HepG2 (cell line): ENCODE results near the gene MAN1A1. TPM values are rescaled to one million over a fixed set of nuclear protein-coding genes. Genes with fewer than 3 reads are reported as not detected.
A peak's percentile ranks its signal among the peaks of the same experiment; 100 is the strongest.

Experiments
- BORCS8-MEF2B ChIP-seq: sonication (generic); formaldehyde crosslinking; IDR thresholded peaks from 2 replicates; pipeline ENCODE4 v1.8.0; 2022; ENCODE audit warnings: mild to moderate bottlenecking, missing genetic modification reagents
- DNMT3B ChIP-seq: conservative IDR thresholded peaks from 2 replicates; pipeline ENCODE4 v1.6.1; 2016; ENCODE audit warnings: missing biosample characterization, control low read depth
- EP300 ChIP-seq, 3 experiments: sonication (generic) in 1 of 3; formaldehyde crosslinking in 1 of 3; IDR thresholded peaks; 2 replicates each; pipeline versions ENCODE4 v1.5.1 to v1.6.1; 2011 to 2020; ENCODE audit warnings: low read depth in 2 of 3, low read length in 2 of 3, borderline replicate concordance in 1 of 3, improper control_type of control experiment in 1 of 3, mild to moderate bottlenecking in 1 of 3, missing genetic modification reagents in 1 of 3, moderate library complexity in 1 of 3
- GLI4 ChIP-seq: sonication (generic); formaldehyde crosslinking; IDR thresholded peaks from 2 replicates; pipeline ENCODE4 v1.5.1; 2020; ENCODE audit warnings: missing genetic modification reagents, mild to moderate bottlenecking, moderate library complexity, borderline replicate concordance
- HIC2 ChIP-seq: sonication (generic); formaldehyde crosslinking; IDR thresholded peaks from 2 replicates; pipeline ENCODE4 v1.9.0; 2022; ENCODE audit warnings: low read depth, missing genetic modification reagents
- HOXD1 ChIP-seq: sonication (generic); formaldehyde crosslinking; IDR thresholded peaks from 2 replicates; pipeline ENCODE4 v1.5.0; 2020; ENCODE audit warnings: missing genetic modification reagents
- IKZF1 ChIP-seq: fragments of 450-650 bp; IDR thresholded peaks from 2 replicates; pipeline ENCODE4 v1.7.1; 2016
- KLF11 ChIP-seq: IDR thresholded peaks from 2 replicates; pipeline ENCODE4 v1.6.1; 2016; ENCODE audit warnings: missing compliant biosample characterization
- PPARG ChIP-seq: conservative IDR thresholded peaks from 2 replicates; pipeline ENCODE4 v1.6.1; 2016; ENCODE audit warnings: missing biosample characterization, missing genetic modification reagents
- RCOR2 ChIP-seq: IDR thresholded peaks from 2 replicates; pipeline ENCODE4 v1.6.1; 2016; ENCODE audit warnings: missing biosample characterization, missing genetic modification reagents
- SKI ChIP-seq: fragments of 450-650 bp; IDR thresholded peaks from one replicate; pipeline ENCODE4 v1.6.1; 2018; ENCODE audit warnings: mild to moderate bottlenecking; ENCODE audit not compliant: partially characterized antibody
- TGIF2 ChIP-seq: IDR thresholded peaks from 2 replicates; pipeline ENCODE4 v1.6.1; 2016; ENCODE audit warnings: control low read depth, missing compliant biosample characterization
- ZNF331 ChIP-seq: sonication (generic); formaldehyde crosslinking; IDR thresholded peaks from 2 replicates; pipeline ENCODE4 v1.4.0; 2020; ENCODE audit warnings: missing genetic modification reagents
- ZNF432 ChIP-seq: sonication (generic); formaldehyde crosslinking; IDR thresholded peaks from 2 replicates; pipeline ENCODE4 v1.5.0; 2020; ENCODE audit warnings: missing genetic modification reagents, mild to moderate bottlenecking, borderline replicate concordance
- polyA plus RNA-seq, 8 experiments: library from polyadenylated mRNA; depleted of rRNA in 3 of 8; stranded (reverse) in 7 of 8; unstranded in 1 of 8; fragments of >200 nt; fragmentation: Illumina TruSeq in 4 of 8; extraction: Trizol in 4 of 8; gene quantifications; 2 replicates each; pipeline versions ENCODE4 v1.2.1 to v1.2.3, GENCODE V29; 2011 to 2016; ENCODE audit warnings: low read depth in 4 of 8, missing spikeins in 1 of 8, mixed read lengths in 1 of 8; ENCODE audit not compliant: insufficient read depth in 1 of 8
- total RNA-seq, 5 experiments: library from RNA; depleted of rRNA; stranded (reverse); fragments of >200 nt; fragmentation: Illumina TruSeq; extraction: Trizol; gene quantifications; 2 replicates each; pipeline ENCODE4 v1.2.3, GENCODE V29; 2016; ENCODE audit warnings: low read depth in 1 of 5
- TF ChIP-seq, protein P1 (sequence below): sonication (generic); formaldehyde crosslinking; IDR thresholded peaks from 2 replicates; pipeline ENCODE4 v1.5.0; 2020; ENCODE audit warnings: mild to moderate bottlenecking, missing genetic modification reagents
- TF ChIP-seq, protein P2 (sequence below): sonication (generic); formaldehyde crosslinking; IDR thresholded peaks from 2 replicates; pipeline ENCODE4 v1.5.0; 2020; ENCODE audit warnings: missing genetic modification reagents
- TF ChIP-seq, protein P3 (sequence below): sonication (generic); formaldehyde crosslinking; IDR thresholded peaks from 2 replicates; pipeline ENCODE4 v1.8.0; 2022; ENCODE audit warnings: mild to moderate bottlenecking, missing genetic modification reagents, moderate library complexity
- TF ChIP-seq, protein P4 (sequence below): sonication (generic); formaldehyde crosslinking; IDR thresholded peaks from 2 replicates; pipeline ENCODE4 v1.4.0; 2020; ENCODE audit warnings: missing genetic modification reagents, borderline replicate concordance
- TF ChIP-seq, protein P5 (sequence below): sonication (generic); formaldehyde crosslinking; IDR thresholded peaks from 2 replicates; pipeline ENCODE4 v1.4.0; 2020; ENCODE audit warnings: missing genetic modification reagents

The MAN1A1 gene
- total and polyA plus RNA-seq, 2 of the 13 experiments (the other 11 are each of a cell fraction or from before 2014, with no cell fraction given), result 156 to 236 TPM

DNA sequence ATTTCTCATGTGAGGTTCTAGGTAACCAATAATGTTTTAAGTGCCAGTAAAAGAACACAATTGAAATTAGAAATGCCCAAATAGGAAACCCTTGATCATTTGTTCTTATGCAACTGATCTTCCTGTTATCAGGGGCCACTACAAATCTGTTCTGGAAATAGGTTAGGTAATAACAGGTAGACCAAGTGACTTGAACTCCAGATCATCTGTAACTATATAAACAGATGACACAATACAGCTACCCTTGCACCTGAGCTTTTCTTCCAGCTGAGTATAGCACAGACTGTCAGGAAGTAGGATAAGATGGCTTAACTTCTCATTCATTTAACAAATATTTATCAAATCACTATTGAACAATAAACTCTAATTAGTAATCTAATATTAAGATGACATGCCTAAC, 52.5 kb downstream of the MAN1A1 start (continued):
- TF ChIP-seq, protein P1, sequence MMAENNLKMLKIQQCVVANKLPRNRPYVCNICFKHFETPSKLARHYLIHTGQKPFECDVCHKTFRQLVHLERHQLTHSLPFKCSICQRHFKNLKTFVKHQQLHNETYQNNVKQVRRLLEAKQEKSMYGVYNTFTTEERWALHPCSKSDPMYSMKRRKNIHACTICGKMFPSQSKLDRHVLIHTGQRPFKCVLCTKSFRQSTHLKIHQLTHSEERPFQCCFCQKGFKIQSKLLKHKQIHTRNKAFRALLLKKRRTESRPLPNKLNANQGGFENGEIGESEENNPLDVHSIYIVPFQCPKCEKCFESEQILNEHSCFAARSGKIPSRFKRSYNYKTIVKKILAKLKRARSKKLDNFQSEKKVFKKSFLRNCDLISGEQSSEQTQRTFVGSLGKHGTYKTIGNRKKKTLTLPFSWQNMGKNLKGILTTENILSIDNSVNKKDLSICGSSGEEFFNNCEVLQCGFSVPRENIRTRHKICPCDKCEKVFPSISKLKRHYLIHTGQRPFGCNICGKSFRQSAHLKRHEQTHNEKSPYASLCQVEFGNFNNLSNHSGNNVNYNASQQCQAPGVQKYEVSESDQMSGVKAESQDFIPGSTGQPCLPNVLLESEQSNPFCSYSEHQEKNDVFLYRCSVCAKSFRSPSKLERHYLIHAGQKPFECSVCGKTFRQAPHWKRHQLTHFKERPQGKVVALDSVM, result no peak
- TF ChIP-seq TGIF2 (CRISPR knock-in tag), result 0 out of 2 replicates have a peak, but pooled peaks have one; percentile 60
- TF ChIP-seq, protein P2, sequence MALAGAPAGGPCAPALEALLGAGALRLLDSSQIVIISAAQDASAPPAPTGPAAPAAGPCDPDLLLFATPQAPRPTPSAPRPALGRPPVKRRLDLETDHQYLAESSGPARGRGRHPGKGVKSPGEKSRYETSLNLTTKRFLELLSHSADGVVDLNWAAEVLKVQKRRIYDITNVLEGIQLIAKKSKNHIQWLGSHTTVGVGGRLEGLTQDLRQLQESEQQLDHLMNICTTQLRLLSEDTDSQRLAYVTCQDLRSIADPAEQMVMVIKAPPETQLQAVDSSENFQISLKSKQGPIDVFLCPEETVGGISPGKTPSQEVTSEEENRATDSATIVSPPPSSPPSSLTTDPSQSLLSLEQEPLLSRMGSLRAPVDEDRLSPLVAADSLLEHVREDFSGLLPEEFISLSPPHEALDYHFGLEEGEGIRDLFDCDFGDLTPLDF (CRISPR knock-in tag), result no peak
- TF ChIP-seq, protein P3, sequence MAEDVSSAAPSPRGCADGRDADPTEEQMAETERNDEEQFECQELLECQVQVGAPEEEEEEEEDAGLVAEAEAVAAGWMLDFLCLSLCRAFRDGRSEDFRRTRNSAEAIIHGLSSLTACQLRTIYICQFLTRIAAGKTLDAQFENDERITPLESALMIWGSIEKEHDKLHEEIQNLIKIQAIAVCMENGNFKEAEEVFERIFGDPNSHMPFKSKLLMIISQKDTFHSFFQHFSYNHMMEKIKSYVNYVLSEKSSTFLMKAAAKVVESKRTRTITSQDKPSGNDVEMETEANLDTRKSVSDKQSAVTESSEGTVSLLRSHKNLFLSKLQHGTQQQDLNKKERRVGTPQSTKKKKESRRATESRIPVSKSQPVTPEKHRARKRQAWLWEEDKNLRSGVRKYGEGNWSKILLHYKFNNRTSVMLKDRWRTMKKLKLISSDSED (CRISPR knock-in tag), result no peak
- TF ChIP-seq DNMT3B (CRISPR knock-in tag), result no peak
- TF ChIP-seq ZNF331, result 0 out of 2 replicates have a peak, but pooled peaks have one; percentile 24
- peak; percentile 21 for TF ChIP-seq SKI
- TF ChIP-seq IKZF1, result no peak
- TF ChIP-seq HIC2 (CRISPR knock-in tag), result no peak
- TF ChIP-seq, protein P4, sequence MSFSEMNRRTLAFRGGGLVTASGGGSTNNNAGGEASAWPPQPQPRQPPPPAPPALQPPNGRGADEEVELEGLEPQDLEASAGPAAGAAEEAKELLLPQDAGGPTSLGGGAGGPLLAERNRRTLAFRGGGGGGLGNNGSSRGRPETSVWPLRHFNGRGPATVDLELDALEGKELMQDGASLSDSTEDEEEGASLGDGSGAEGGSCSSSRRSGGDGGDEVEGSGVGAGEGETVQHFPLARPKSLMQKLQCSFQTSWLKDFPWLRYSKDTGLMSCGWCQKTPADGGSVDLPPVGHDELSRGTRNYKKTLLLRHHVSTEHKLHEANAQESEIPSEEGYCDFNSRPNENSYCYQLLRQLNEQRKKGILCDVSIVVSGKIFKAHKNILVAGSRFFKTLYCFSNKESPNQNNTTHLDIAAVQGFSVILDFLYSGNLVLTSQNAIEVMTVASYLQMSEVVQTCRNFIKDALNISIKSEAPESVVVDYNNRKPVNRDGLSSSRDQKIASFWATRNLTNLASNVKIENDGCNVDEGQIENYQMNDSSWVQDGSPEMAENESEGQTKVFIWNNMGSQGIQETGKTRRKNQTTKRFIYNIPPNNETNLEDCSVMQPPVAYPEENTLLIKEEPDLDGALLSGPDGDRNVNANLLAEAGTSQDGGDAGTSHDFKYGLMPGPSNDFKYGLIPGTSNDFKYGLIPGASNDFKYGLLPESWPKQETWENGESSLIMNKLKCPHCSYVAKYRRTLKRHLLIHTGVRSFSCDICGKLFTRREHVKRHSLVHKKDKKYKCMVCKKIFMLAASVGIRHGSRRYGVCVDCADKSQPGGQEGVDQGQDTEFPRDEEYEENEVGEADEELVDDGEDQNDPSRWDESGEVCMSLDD, result no peak
- TF ChIP-seq KLF11 (CRISPR knock-in tag), result no peak
- 0 out of 2 replicates have a peak, but pooled peaks have one; percentile 23 for TF ChIP-seq RCOR2 (CRISPR knock-in tag)
- TF ChIP-seq, protein P5, sequence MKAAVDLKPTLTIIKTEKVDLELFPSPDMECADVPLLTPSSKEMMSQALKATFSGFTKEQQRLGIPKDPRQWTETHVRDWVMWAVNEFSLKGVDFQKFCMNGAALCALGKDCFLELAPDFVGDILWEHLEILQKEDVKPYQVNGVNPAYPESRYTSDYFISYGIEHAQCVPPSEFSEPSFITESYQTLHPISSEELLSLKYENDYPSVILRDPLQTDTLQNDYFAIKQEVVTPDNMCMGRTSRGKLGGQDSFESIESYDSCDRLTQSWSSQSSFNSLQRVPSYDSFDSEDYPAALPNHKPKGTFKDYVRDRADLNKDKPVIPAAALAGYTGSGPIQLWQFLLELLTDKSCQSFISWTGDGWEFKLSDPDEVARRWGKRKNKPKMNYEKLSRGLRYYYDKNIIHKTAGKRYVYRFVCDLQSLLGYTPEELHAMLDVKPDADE, result no peak
- TF ChIP-seq GLI4 (CRISPR knock-in tag), result no peak
- peak in 1 of 2 experiments; percentile 66; a peak in 2 of 4 replicates for TF ChIP-seq EP300 (IDR thresholded peaks at IDR 0.05; ENCODE audit: low read depth in 2 of 2, low read length in 2 of 2)
- no peak for TF ChIP-seq EP300 (CRISPR knock-in tag; IDR thresholded peaks at IDR 0.05; ENCODE audit: borderline replicate concordance)
- no peak for TF ChIP-seq HOXD1 (CRISPR knock-in tag)
- TF ChIP-seq BORCS8-MEF2B (CRISPR knock-in tag), result no peak
- TF ChIP-seq ZNF432 (CRISPR knock-in tag), result no peak
- TF ChIP-seq PPARG (CRISPR knock-in tag), result 0 out of 2 replicates have a peak, but pooled peaks have one; percentile 19
